ENCODE results near the gene RFTN1.

RFTN1 gene

GRCh38 chr3:16375891-16376290 lies 137.6 kb downstream of the RFTN1 start:
- no peak for DNase-seq (ENCODE audit: low spot score)

GRCh38 chr3:16374935-16375245 lies 138.6 kb downstream of the RFTN1 start:
- DNase-seq (ENCODE audit: low spot score), result no peak

GRCh38 chr3:16374047-16374934 lies 139.2 kb downstream of the RFTN1 start:
- DNase-seq (ENCODE audit: low spot score), result no peak

GRCh38 chr3:16373341-16373946 lies 140.1 kb downstream of the RFTN1 start:
- no peak for DNase-seq (ENCODE audit: low spot score)

GRCh38 chr3:16372362-16373292 lies 140.9 kb downstream of the RFTN1 start:
- no peak for DNase-seq (ENCODE audit: low spot score)

- DNase-seq (ENCODE audit: low spot score), result no peak
Measured at GRCh38 chr3:16370872-16371740, 142.4 kb downstream of the RFTN1 start.

GRCh38 chr3:16370503-16370871 lies 143.0 kb downstream of the RFTN1 start:
- no peak for DNase-seq (ENCODE audit: low spot score)

- DNase-seq (ENCODE audit: low spot score), result no peak
Measured at GRCh38 chr3:16369885-16370284, 143.6 kb downstream of the RFTN1 start.

GRCh38 chr3:16369276-16369675 lies 144.2 kb downstream of the RFTN1 start:
- DNase-seq (ENCODE audit: low spot score), result no peak

GRCh38 chr3:16366581-16366980 lies 146.9 kb downstream of the RFTN1 start:
- no peak for DNase-seq (ENCODE audit: low spot score)

GRCh38 chr3:16365491-16366128 lies 147.9 kb downstream of the RFTN1 start:
- no peak for DNase-seq (ENCODE audit: low spot score)

- DNase-seq (ENCODE audit: low spot score), result no peak
Measured at GRCh38 chr3:16364963-16365362, 148.5 kb downstream of the RFTN1 start.

- DNase-seq (ENCODE audit: low spot score), result no peak
Measured at GRCh38 chr3:16364323-16364722, 149.2 kb downstream of the RFTN1 start.

- no peak for DNase-seq (ENCODE audit: low spot score)
Measured at GRCh38 chr3:16363636-16364035, 149.9 kb downstream of the RFTN1 start.

- DNase-seq (ENCODE audit: low spot score), result no peak
Measured at GRCh38 chr3:16362770-16363169, 150.7 kb downstream of the RFTN1 start.

GRCh38 chr3:16361087-16361486 lies 152.4 kb downstream of the RFTN1 start:
- no peak for DNase-seq (ENCODE audit: low spot score)

- no peak for DNase-seq (ENCODE audit: low spot score)
Measured at GRCh38 chr3:16359331-16359730, 154.2 kb downstream of the RFTN1 start.

GRCh38 chr3:16358336-16358735 lies 155.2 kb downstream of the RFTN1 start:
- no peak for DNase-seq (ENCODE audit: low spot score)

- DNase-seq (ENCODE audit: low spot score), result no peak
Measured at GRCh38 chr3:16357186-16358121, 156.0 kb downstream of the RFTN1 start.

- DNase-seq (ENCODE audit: low spot score), result no peak
Measured at GRCh38 chr3:16355828-16356227, 157.7 kb downstream of the RFTN1 start.

All from RKO (cell line).